ENCODE measurements around the gene CREB3L1. TPM values are rescaled to one million over a fixed set of nuclear protein-coding genes. Genes with fewer than 3 reads are reported as not detected.

Gene CREB3L1
- total and polyA plus RNA-seq, 2 of the 13 experiments (the other 11 are each of a cell fraction or from before 2014, with no cell fraction given) = not detected

GRCh38 chr11:46273511-46274205, 3.8 kb upstream of the CREB3L1 start (continued):
- TF ChIP-seq ATF7-NPFF (CRISPR knock-in tag; IDR thresholded peaks at IDR 0.05; ENCODE audit: low read depth) (no peak), ATF3 (CRISPR knock-in tag; IDR thresholded peaks at IDR 0.05) (no peak), SAP130 (CRISPR knock-in tag; IDR thresholded peaks at IDR 0.05; ENCODE audit: low read depth) (peak; percentile 72), NFRKB (IDR thresholded peaks at IDR 0.05) (no peak), THYN1 (CRISPR knock-in tag; IDR thresholded peaks at IDR 0.05; ENCODE audit: borderline replicate concordance, low read depth) (no peak), DMTF1 (CRISPR knock-in tag; IDR thresholded peaks at IDR 0.05) (no peak), ETV5 (CRISPR knock-in tag; IDR thresholded peaks at IDR 0.05; ENCODE audit: borderline replicate concordance) (peak; percentile 91), GFI1 (CRISPR knock-in tag; IDR thresholded peaks at IDR 0.05; ENCODE audit: borderline replicate concordance) (peak; percentile 85), TAF15 (IDR thresholded peaks at IDR 0.05; ENCODE audit: low read depth, low read length, poor library complexity, severe bottlenecking) (no peak), TFE3 (CRISPR knock-in tag; IDR thresholded peaks at IDR 0.05) (peak; percentile 51; the same call in 1 of the 2 replicates), PCBP2 (optimal IDR thresholded peaks at IDR 0.05; ENCODE audit: low read depth, low read length, poor library complexity, severe bottlenecking) (no peak), KDM5A (IDR thresholded peaks at IDR 0.05; ENCODE audit: borderline replicate concordance, low read length) (no peak), ZNF513 (CRISPR knock-in tag; conservative IDR thresholded peaks at IDR 0.05) (no peak), SMAD9 (CRISPR knock-in tag; IDR thresholded peaks at IDR 0.05) (no peak), RFXANK (CRISPR knock-in tag; IDR thresholded peaks at IDR 0.05) (0 out of 2 replicates have a peak, but pooled peaks have one; percentile 35), MATR3 (CRISPR knock-in tag; IDR thresholded peaks at IDR 0.05) (no peak), ZNF570 (CRISPR knock-in tag; IDR thresholded peaks at IDR 0.05; ENCODE audit: borderline replicate concordance) (no peak), NBN (conservative IDR thresholded peaks at IDR 0.05) (no peak), MIER3 (CRISPR knock-in tag; IDR thresholded peaks at IDR 0.05; ENCODE audit: borderline replicate concordance) (peak; percentile 80; the same call in 1 of the 2 replicates)
- TF ChIP-seq, protein P1, sequence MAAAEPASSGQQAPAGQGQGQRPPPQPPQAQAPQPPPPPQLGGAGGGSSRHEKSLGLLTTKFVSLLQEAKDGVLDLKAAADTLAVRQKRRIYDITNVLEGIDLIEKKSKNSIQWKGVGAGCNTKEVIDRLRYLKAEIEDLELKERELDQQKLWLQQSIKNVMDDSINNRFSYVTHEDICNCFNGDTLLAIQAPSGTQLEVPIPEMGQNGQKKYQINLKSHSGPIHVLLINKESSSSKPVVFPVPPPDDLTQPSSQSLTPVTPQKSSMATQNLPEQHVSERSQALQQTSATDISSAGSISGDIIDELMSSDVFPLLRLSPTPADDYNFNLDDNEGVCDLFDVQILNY (CRISPR knock-in tag; conservative IDR thresholded peaks at IDR 0.05) = no peak
- TF ChIP-seq, protein P2, sequence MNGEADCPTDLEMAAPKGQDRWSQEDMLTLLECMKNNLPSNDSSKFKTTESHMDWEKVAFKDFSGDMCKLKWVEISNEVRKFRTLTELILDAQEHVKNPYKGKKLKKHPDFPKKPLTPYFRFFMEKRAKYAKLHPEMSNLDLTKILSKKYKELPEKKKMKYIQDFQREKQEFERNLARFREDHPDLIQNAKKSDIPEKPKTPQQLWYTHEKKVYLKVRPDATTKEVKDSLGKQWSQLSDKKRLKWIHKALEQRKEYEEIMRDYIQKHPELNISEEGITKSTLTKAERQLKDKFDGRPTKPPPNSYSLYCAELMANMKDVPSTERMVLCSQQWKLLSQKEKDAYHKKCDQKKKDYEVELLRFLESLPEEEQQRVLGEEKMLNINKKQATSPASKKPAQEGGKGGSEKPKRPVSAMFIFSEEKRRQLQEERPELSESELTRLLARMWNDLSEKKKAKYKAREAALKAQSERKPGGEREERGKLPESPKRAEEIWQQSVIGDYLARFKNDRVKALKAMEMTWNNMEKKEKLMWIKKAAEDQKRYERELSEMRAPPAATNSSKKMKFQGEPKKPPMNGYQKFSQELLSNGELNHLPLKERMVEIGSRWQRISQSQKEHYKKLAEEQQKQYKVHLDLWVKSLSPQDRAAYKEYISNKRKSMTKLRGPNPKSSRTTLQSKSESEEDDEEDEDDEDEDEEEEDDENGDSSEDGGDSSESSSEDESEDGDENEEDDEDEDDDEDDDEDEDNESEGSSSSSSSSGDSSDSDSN (CRISPR knock-in tag; IDR thresholded peaks at IDR 0.05) = no peak
